Upper lobe of left lung (tissue), 4 donors: Measurements from ENCODE around the gene SLC7A6.

Source experiments
- EP300 ChIP-seq, 4 donors: sonication (generic); formaldehyde crosslinking; IDR thresholded peaks; one replicate each; pipeline ENCODE4 v1.5.1; 2017; ENCODE audit warnings: antibody characterized with exemption in 4 of 4, control low read depth in 2 of 4
- POLR2A ChIP-seq, 4 donors: fragments of 450-650 bp; IDR thresholded peaks; one replicate each; pipeline ENCODE4 v1.5.1; 2016 to 2017; ENCODE audit warnings: antibody characterized with exemption in 4 of 4, mild to moderate bottlenecking in 2 of 4
- POLR2AphosphoS5 ChIP-seq, 2 donors: sonication (generic); formaldehyde crosslinking; IDR thresholded peaks; one replicate each; pipeline ENCODE4 v1.5.1; 2017; ENCODE audit warnings: antibody characterized with exemption in 2 of 2
- TF ChIP-seq, protein P1 (sequence below), 6 experiments: fragments of 450-650 bp in 4 of 6; fragments of 200-600 bp in 2 of 6; sonication (generic) in 2 of 6; IDR thresholded peaks; one replicate each; pipeline ENCODE4 v1.5.1; 2016 to 2019; ENCODE audit warnings: antibody characterized with exemption in 6 of 6

GRCh38 chr16:68257251-68257905 lies 6.9 kb upstream of the SLC7A6 start:
- TF ChIP-seq POLR2AphosphoS5 (IDR thresholded peaks at IDR 0.05) (no peak), EP300 (IDR thresholded peaks at IDR 0.05) (no peak), POLR2A (IDR thresholded peaks at IDR 0.05) (no peak)
- TF ChIP-seq, protein P1, sequence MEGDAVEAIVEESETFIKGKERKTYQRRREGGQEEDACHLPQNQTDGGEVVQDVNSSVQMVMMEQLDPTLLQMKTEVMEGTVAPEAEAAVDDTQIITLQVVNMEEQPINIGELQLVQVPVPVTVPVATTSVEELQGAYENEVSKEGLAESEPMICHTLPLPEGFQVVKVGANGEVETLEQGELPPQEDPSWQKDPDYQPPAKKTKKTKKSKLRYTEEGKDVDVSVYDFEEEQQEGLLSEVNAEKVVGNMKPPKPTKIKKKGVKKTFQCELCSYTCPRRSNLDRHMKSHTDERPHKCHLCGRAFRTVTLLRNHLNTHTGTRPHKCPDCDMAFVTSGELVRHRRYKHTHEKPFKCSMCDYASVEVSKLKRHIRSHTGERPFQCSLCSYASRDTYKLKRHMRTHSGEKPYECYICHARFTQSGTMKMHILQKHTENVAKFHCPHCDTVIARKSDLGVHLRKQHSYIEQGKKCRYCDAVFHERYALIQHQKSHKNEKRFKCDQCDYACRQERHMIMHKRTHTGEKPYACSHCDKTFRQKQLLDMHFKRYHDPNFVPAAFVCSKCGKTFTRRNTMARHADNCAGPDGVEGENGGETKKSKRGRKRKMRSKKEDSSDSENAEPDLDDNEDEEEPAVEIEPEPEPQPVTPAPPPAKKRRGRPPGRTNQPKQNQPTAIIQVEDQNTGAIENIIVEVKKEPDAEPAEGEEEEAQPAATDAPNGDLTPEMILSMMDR (IDR thresholded peaks at IDR 0.05) = no peak
